GM20431 (cell line): ENCODE results near the gene MEG3.

Experiments used
- in situ Hi-C: fragments of 300-500 bp; cut with MseI, MboI; formaldehyde crosslinking; loops from one replicate; pipeline ENCODE4 v1.15.0; 2020; ENCODE audit warnings: low sequenced_read_pairs; ENCODE audit not compliant: unreplicated experiment

The MEG3 gene

DNA sequence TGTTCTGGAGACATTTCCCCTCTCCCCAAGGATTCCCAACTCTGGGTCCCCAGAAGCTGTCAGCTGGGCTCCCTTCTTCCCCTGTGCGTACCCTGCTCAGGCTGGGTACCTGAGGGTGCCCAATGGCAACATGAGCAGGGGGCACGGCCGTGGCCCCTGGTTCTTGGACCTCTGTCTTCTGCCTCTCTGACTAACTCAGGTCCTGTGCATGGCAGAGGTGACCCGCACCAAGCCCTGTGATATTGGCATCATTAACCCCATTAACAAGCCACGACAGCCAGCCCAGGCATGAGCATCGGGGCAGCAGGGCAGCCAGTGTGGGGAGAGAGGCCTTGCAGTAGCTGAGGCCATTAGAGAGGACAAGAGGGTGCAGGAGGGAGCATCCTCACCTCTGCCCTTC, 49.2 kb downstream of the MEG3 start:
- in situ Hi-C loops: no loop called here

DNA sequence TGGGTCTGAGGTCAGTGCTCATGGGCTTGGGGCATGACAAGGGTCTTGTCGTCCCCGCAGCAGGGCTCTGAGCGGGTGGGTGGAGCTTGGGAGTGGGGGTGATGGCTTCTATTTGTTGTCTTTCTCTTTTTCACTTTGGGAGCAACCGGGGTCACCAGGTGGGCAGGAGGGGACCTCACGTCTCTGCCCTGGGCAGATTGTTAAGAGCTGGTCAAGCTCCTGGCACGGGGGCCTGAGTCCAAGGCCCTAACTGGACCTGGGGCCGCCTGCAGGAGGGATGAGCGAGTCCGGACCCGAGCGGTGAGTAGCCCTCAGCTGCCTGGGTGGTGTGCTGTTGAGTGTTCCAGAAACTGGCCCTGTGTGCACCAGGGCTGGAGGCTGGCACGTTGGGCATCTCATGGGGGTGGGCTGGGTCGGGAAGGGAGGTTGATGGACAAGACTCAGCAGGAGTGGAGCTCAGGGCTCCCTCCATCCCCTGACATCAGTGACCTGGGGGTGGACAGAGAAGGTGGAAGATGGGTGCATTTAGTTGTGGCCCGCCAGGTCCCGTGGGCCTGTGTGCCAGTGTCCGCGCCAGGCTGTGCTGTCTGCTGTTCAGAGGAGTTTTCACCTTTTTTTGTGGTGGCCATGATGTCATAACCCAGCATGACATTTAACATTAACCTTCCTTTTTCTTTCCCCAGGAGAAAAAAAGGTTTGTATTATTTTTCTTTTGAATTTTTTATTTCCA, 50.1 kb downstream of the MEG3 start:
- in situ Hi-C loops: no loop called here

- in situ Hi-C loops: no loop called here
Observed at GRCh38 chr14:100878271-100879146, 52.6 kb downstream of the MEG3 start.

GRCh38 chr14:100879194-100879593, 53.3 kb downstream of the MEG3 start:
- in situ Hi-C loops: no loop called here

DNA sequence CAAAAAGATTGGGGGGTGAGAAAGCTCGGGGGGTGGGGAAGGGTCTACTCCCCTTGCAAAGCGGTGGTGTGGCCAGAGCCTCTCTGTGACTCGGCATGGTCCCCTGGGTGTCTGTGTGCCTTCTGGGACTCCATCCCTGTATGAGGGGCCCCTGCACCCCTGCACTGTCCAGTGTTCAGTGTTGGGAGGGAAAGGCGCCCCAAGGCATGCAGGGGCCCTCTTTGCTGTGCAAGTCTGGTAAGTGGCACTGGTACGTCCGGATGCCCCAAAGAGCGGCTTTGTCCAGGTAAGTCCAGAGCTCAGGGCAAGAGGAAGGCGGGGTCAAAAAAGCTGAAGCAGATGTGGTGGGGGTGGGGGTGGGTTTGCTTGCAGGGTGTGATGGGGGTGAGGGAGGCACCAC, 53.9 kb downstream of the MEG3 start:
- in situ Hi-C loops: no loop called here

GRCh38 chr14:100880271-100881101, 54.6 kb downstream of the MEG3 start:
- in situ Hi-C loops: no loop called here

DNA sequence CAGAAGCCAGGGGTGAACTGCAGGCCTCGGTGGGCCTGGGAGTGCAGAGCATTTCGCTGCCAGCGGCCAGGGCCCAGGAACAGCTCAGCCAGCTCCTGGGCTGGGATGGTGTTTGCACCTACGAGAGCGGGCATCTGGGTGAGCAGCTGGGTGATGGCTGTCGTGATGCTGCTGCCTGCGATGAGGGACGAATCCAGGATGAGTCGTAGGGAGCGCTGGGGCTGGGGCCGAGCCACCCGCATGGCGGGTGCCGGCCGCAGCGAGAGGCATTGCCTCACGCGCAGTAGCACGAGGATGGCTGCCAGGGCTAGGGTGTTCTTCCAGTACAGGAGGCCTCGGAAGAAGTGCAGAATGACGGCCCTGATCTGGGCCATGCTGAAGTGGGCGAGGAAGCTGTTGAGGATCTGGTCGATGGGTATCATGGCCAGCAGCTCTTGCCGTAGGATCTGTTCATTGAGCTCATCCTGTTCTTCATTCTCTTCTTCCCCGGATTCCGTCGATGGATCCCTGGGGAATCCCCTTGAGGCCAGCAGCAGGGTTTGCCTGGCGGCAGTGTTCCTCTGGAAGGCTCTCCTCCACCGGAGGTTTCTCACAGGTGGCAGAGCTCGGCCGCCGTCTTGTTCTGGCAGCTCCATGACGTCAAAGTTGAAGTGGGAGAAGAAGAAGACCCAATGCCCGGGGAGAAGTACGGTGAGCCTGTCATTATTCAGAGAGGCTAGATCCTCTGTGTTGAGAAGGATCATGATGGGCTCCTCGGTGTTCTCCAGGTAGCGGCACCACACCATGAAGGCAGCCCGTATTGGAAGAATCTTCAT, 55.5 kb downstream of the MEG3 start:
- in situ Hi-C loops: no loop called here

DNA sequence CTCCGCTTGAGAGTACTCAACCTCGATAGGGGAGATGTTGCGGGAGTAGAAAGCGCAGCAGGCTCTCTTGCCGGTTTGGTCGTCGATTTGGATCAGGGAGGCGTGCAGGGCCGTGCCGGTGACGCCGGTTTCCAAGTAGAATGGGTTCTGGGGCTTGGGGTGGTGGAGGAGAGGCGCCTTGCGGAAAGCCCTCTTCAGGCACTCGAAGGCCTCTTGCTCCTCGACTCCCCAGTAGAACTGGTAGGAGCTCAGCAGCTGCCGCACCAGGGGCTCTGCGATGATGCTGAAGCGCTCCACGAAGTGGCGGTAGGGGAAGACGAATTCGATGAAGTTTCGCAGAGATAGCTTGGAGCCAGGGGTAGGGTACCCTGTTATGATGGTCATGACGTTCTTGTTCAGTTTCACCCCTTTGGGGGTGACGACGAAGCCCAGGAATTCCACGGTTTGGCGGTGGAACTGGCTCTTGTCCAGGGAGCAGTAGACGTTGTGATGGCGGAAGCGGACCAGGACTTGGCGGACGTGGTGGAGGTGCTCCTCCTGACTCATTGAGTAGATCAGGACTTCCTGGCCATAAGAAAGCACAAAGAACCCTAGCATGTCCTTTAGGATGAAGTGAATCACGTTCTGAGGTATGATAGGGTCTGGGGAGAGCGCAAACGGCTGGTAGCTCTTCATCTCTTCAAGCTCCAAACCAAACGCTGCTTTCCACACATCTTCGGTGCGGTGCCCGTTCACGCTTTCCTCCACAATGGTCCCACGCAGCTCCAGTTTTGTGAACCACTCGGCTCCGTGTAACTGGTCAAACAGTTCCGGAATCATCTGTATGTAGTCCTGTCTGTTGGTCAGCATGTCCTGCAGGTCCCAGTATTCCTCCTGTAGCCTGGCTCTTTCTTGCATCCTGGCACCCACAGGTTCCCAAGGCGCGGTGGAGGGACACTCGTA, 56.4 kb downstream of the MEG3 start:
- in situ Hi-C loops: no loop called here

- in situ Hi-C loops: no loop called here
Observed at GRCh38 chr14:100882991-100883788, 57.3 kb downstream of the MEG3 start.

- in situ Hi-C loops: no loop called here
Observed at GRCh38 chr14:100883789-100884101, 57.8 kb downstream of the MEG3 start.

GRCh38 chr14:100884456-100884855, 58.5 kb downstream of the MEG3 start:
- in situ Hi-C loops: no loop called here

- in situ Hi-C loops: no loop called here
Observed at GRCh38 chr14:100885196-100885595, 59.3 kb downstream of the MEG3 start.

DNA sequence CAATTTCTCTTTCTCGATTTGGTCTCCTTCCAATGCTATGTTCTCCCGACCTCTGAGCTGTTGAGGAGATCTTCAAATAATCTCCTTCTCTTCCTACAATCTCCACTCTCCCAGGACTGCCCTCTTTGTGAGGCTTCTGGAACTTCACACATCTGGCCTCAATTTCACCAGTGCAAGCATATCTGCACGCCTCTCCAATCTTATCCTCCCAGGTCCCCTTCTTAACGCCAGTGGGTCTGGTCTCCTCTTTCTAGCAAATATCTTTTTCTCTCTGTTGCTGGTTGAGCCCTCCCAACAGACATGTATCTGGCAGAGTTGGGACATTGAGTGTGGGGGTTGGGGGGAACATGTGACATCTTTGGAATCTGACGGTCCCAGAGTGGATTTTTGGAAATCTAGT, 59.7 kb downstream of the MEG3 start:
- in situ Hi-C loops: no loop called here

- in situ Hi-C loops: no loop called here
Observed at GRCh38 chr14:100887728-100888335, 61.9 kb downstream of the MEG3 start.

GRCh38 chr14:100888789-100889315, 62.9 kb downstream of the MEG3 start:
- in situ Hi-C loops: no loop called here

GRCh38 chr14:100889641-100890040, 63.7 kb downstream of the MEG3 start:
- in situ Hi-C loops: no loop called here

DNA sequence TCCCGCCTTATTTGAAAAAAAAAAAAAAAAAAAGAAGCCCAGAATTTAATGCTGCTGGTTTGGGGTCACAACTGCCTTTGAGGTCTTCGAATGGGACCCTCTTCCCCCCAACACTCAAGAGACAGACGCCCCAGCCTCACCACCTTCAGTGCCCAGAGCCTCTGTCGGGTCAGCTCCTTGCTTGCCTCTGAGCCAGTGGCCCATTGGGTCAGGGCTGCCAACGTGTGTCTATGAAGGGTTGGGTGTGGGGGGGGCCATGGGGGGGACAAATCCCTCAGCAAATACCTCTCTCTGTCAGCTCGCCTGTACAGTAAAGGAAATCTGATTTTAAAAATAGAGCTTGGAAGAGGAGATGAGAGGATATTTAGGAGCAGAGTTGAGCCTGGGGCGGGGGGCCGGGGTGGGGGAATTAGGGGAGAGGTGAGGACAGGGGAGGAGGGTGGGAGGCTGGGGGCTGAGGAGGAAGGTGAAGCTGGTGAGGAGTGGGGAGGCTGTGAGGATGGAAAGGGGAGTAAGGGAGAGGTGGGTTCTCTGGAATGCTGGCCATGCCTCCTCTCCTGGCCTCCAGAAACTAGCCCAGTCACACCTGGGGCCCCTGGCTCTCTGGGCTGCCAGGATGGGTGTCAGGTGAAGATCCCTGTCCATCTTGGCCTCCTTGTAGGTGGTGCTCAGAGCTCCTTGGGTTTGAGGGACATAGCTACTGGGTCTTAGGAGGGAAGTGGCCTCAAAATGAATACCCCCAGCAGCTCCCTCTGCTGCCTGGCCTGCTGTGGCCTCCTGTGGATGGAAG, 64.3 kb downstream of the MEG3 start:
- in situ Hi-C loops: no loop called here
